Activated T-helper 1 cell treated with anti-CD3 and anti-CD28 coated beads, Interleukin-12 subunit alpha, Interleukin-12 subunit beta, Interleukin-2, Interleukin-4 antibody, amounts not matched to agents 30 ng/mL and 10 ng/mL and 1 ng/mL, durations not matched to agents 14 hours and 24 hours and 36 hours (primary cell): ENCODE results near the gene IGFLR1. TPM values are rescaled to one million over a fixed set of nuclear protein-coding genes. Genes with fewer than 3 reads are reported as not detected.

Experiments
- DNase-seq: peaks from one replicate; pipeline ENCODE4 v3.0.0; 2021; ENCODE audit warnings: low spot score
- H3K27ac Mint-ChIP-seq: one replicate; pipeline ENCODE4 v1.8.0; 2021; ENCODE audit warnings: mild to moderate bottlenecking, mixed read lengths
- H3K27me3 Mint-ChIP-seq: one replicate; pipeline ENCODE4 v1.8.0; 2022; ENCODE audit warnings: mild to moderate bottlenecking, moderate library complexity, mixed read lengths; ENCODE audit not compliant: insufficient read depth
- H3K36me3 Mint-ChIP-seq: one replicate; pipeline ENCODE4 v1.8.0; 2021; ENCODE audit warnings: low read depth, mixed read lengths
- H3K4me1 Mint-ChIP-seq: one replicate; pipeline ENCODE4 v1.8.0; 2021; ENCODE audit warnings: low read depth, mixed read lengths
- H3K4me3 Mint-ChIP-seq: one replicate; pipeline ENCODE4 v1.8.0; 2021; ENCODE audit warnings: mild to moderate bottlenecking, moderate library complexity, mixed read lengths
- H3K9me3 Mint-ChIP-seq: one replicate; pipeline ENCODE4 v1.8.0; 2021; ENCODE audit warnings: mixed read lengths
- intact Hi-C: fragments of 100-400 bp; cut with micrococcal nuclease; formaldehyde crosslinking; loops from one replicate; pipeline ENCODE4 v1.15.1; 2024
- total RNA-seq: library from RNA; stranded (reverse); gene quantifications from 2 replicates; pipeline ENCODE4 v1.2.3, GENCODE V29; 2022

The IGFLR1 gene, protein sequence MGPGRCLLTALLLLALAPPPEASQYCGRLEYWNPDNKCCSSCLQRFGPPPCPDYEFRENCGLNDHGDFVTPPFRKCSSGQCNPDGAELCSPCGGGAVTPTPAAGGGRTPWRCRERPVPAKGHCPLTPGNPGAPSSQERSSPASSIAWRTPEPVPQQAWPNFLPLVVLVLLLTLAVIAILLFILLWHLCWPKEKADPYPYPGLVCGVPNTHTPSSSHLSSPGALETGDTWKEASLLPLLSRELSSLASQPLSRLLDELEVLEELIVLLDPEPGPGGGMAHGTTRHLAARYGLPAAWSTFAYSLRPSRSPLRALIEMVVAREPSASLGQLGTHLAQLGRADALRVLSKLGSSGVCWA
- total RNA-seq = 105 and 106 TPM in 2 replicates

DNA sequence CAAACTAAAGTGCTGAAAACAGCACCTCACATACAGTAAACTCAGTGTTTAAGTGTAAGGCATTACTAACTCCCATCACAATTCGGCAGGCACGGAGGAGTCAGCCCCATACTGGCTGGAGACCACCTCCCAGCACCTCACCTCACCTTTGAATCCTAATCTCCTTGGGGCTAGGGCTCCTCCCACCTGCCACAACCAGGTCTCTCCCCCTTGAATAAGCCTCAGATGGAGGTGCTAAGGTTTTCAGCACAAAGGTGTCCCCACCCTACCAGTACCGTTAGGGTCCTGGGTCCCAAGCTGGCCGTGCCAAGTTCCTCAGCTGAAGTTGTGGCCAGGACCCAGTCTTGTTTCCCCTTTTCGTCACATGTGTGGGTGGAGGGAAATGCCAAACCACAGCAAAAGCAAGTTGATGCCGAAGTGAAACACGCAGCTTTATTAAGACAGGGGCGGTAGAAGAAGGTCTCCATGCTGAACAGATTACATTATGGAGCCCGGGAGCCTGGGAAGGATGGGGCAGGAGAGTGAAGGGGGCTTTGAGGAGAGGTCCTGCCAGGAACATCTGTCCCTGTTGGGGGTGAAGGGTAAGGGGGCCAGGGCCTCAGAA lies at the start of gene IGFLR1:
TSS of gene IGFLR1 (minus strand) at position 332 of the 604 bp plus-strand sequence. CDS start 1,272 bp downstream, outside the sequence.
- Mint-ChIP-seq H3K36me3 (peaks cover 23% of the 10 kb centered on the region), H3K4me1 (peaks cover 32% of the 10 kb centered on the region), H3K4me3 (peak within 1 kb of the TSS; percentile 98), H3K27ac (peak within 1 kb of the TSS; percentile 97), H3K27me3 (peaks cover 2% of the 10 kb centered on the region), H3K9me3 (no peaks in the 10 kb centered on the region)
- intact Hi-C loops = loop anchor here (5.0 to 10.0 kb wide), 3 partner anchors 195 to 587 kb away; partner anchors contain the start of genes FXYD5, TMEM147 and ZNF565
- peak; percentile 72 for DNase-seq

DNA sequence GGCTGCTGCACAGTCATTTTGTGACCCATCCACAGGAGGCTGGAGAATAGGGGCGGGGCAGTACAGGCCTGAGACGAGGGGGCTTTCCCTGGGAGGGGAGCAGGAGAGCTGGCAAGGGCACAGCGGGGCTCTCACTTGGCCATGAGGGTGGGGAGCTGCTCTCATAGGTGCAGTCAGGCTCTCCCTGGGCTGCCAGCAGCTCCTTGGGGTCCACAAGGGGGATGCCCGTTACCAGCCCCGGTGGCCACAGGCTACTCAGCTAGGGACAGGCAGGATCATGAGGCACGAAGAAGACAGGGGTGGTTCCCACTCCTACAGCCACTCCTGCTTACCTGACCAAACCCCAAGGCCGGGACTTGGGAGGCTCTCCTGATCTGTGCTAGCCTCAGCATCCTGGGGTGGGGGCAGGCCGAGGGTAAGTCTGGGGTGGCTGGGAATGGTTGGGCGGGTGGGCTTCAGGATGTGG lies 49.6 kb upstream of the IGFLR1 start:
- DNase-seq = no peak
- Mint-ChIP-seq H3K9me3 (no peaks in the 10 kb centered on the region), H3K4me1 (no peaks in the 10 kb centered on the region), H3K27me3 (peaks cover 12% of the 10 kb centered on the region), H3K27ac (no peak overlapping the region), H3K36me3 (no peaks in the 10 kb centered on the region), H3K4me3 (no peak overlapping the region)
- intact Hi-C loops = no loop called here

DNA sequence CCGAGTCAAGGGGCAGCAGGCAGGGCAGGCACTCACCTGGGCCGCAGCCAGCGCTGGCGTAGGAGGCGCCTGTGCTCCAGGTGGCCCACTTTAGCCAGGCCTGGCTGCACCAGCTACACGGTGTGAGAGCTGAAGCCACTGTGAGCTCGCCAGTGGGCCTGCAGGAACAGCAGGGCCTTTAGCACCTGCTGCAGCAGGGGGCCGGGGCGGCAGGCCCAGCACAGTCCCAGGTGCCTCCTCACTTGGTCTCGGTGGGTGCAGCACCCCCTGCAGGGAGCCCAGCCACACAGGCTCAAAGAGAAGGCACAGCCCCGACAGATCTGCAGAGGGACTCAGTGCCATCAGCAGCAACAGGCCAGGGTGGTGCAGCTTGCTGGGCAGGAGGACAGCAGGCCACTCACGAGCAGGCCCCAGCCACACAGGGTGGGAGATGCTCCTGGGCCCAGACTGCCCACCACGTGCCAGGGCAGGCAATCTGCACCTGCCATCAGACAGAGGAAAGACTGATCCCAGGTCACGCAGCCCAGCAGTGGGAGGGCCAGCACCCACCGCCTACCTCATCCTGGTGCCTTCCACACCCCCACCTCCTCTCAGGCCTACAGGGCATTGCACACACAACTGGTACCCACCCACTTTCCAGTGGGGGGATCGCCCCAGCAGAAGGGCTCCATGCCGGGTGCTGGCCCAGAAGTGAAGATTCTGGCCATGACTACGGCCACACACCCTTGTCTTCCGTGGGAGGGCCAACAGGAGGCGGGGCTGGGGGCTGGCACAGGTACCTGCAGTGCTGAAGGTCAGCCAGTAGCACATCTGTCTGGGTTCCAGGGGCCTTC lies 48.9 kb upstream of the IGFLR1 start:
- peaks cover 7% of the 10 kb centered on the region for H3K27me3 Mint-ChIP-seq
- H3K27ac Mint-ChIP-seq = no peak overlapping the region
- H3K4me3 Mint-ChIP-seq = no peak overlapping the region
- intact Hi-C loops = no loop called here
- no peak for DNase-seq
- H3K4me1 Mint-ChIP-seq = no peaks in the 10 kb centered on the region
- no peaks in the 10 kb centered on the region for H3K36me3 Mint-ChIP-seq
- H3K9me3 Mint-ChIP-seq = no peaks in the 10 kb centered on the region

DNA sequence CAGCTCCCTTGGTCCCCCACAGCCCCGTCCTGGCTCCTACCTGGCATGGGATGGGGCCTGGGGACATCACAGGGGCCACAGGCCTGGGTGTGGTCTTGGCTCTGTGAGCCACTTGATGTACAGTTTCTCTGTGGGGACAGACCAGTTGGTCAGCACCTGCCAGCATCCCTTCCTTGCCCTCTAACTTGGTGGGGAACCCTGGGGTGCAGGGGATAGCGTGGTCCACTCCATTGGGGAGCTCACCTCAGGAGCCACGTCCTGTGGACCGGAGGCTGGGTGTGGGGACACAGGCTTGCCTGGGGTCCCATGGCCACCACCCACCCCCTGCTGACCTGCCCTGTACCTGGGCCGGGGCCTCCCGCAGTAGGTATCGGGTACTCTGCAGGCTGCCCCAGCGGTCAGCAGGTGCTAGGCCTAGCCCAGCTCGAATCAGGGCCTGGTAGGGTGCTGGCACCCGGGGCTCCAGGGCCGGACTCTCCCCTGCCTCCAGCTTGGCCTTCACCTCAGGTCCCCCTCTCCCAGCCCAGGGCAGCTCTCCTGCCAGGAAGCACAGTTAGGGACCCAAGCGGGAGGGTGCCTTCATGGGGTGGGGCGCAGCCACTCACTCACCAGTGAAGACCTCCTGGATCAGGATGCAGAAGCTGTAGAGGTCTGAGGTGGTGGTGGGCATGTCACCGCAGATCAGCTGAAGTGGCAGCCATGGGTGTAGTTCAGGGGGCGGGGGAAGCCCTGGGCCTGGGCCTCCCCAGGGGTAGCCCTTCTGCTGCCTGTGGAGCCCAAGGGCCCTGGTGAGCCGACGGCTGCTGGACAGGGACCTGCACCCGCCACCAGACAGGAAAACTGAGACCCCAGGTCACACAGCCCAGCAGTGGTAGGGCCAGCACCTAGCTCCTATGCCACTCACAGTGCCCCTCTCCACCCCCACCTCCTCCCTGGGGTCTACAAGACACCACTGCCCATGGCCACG lies 48.0 kb upstream of the IGFLR1 start:
- H3K4me1 Mint-ChIP-seq = no peaks in the 10 kb centered on the region
- peaks cover under 1% of the 10 kb centered on the region for H3K27me3 Mint-ChIP-seq
- peaks cover 2% of the 10 kb centered on the region for H3K36me3 Mint-ChIP-seq
- H3K27ac Mint-ChIP-seq = no peak overlapping the region
- H3K4me3 Mint-ChIP-seq = no peak overlapping the region
- no peak for DNase-seq
- intact Hi-C loops = no loop called here
- no peaks in the 10 kb centered on the region for H3K9me3 Mint-ChIP-seq

DNA sequence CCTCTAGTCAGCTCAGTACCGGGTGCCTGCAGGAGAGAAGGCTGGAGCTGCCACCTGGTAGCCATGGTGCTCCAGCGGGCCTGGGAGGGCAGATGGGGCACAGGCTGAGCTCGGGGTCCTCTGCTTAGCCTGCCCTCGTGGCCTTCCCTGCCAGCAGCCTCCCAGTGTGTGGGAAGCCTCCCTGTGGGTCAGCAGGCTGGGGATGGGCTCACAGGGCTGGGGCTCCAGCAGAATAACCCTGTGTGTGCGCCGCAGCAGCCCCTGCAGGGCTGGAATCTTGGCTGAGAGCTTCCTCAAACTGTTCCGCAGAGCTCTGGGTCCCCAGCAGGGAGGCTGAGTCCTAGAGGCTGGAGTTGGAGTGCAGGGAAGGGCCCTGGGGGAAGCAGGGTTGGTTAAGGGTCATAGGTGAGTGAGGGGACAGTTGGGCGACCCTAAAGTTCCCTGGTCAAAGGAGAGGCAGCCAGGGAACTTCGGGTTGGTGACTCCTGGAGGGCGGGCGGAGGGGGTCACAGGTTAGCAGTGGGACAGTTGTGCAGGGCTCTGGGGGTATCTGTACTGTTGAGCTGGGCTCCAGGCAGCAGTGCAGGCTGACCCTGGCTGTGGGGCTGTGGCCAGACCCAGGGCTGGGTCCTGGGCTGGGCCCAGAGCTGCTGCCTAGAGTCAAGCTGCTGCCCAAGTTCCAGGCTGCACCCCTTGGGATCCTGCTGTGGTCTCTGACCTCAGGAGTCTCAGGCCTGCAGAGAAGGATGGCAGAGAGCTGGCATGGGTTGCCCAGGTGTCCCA lies 47.1 kb upstream of the IGFLR1 start:
- Mint-ChIP-seq H3K27me3 (no peaks in the 10 kb centered on the region), H3K27ac (no peak overlapping the region), H3K4me3 (no peak overlapping the region), H3K36me3 (peaks cover 2% of the 10 kb centered on the region), H3K4me1 (no peaks in the 10 kb centered on the region), H3K9me3 (no peaks in the 10 kb centered on the region)
- intact Hi-C loops = no loop called here
- no peak for DNase-seq

DNA sequence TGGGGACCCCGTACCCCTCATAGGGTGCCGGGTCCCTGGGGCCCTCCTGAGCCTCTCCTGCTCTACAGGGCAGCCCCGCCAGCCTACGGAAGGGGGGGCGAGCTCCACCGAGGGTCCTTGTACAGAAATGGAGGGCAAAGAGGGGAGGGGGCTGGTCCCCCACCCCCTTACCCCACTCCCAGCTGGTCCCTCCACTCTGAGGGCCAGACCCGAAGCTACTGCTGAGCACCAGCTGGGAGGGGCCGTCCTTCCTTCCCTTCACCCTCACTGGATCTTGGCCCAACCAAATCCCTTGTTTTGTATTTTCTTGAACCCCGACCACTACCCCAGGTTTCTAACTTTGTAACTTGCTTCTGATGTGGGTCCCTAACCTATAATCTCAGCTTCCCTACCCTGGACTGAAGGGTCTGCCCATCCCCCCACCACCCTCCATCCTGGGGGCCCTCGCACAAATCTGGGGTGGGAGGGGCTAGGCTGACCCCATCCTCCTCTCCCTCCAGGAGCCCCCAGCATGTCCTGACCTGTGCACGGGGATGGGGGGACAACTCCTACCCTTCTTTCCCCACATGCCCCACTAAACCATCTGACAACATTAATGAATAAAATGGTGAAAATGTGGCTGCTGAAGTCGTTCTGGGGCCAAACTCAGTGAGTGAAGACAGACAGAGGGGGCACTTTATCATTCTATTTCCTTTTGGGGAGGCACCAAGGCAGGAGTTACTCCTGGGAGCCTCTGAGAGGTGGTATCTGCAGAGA lies 46.1 kb upstream of the IGFLR1 start:
- no peak for DNase-seq
- Mint-ChIP-seq H3K36me3 (peaks cover 4% of the 10 kb centered on the region), H3K4me3 (no peak overlapping the region), H3K27me3 (no peaks in the 10 kb centered on the region), H3K4me1 (no peaks in the 10 kb centered on the region), H3K27ac (no peak overlapping the region), H3K9me3 (no peaks in the 10 kb centered on the region)
- intact Hi-C loops = no loop called here

DNA sequence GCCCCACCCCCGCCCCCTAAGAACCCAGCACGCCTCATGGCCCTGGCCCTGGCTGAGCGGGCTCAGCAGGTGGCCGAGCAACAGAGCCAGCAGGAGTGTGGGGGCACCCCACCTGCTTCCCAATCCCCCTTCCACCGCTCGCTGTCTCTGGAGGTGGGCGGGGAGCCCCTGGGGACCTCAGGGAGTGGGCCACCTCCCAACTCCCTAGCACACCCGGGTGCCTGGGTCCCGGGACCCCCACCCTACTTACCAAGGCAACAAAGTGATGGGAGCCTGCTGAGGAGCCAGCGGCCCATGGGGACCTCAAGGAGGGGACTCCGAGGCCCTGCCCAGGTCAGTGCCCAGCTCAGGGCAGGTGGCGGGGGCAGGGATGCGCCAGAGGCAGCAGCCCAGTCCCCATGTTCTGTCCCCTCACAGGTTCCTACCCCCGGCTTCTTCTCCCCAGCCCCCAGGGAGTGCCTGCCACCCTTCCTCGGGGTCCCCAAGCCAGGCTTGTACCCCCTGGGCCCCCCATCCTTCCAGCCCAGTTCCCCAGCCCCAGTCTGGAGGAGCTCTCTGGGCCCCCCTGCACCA lies 45.1 kb upstream of the IGFLR1 start:
- no peaks in the 10 kb centered on the region for H3K9me3 Mint-ChIP-seq
- no peak for DNase-seq
- H3K27me3 Mint-ChIP-seq = no peaks in the 10 kb centered on the region
- H3K4me1 Mint-ChIP-seq = no peaks in the 10 kb centered on the region
- no peak overlapping the region for H3K27ac Mint-ChIP-seq
- peaks cover 7% of the 10 kb centered on the region for H3K36me3 Mint-ChIP-seq
- intact Hi-C loops = no loop called here
- no peak overlapping the region for H3K4me3 Mint-ChIP-seq

DNA sequence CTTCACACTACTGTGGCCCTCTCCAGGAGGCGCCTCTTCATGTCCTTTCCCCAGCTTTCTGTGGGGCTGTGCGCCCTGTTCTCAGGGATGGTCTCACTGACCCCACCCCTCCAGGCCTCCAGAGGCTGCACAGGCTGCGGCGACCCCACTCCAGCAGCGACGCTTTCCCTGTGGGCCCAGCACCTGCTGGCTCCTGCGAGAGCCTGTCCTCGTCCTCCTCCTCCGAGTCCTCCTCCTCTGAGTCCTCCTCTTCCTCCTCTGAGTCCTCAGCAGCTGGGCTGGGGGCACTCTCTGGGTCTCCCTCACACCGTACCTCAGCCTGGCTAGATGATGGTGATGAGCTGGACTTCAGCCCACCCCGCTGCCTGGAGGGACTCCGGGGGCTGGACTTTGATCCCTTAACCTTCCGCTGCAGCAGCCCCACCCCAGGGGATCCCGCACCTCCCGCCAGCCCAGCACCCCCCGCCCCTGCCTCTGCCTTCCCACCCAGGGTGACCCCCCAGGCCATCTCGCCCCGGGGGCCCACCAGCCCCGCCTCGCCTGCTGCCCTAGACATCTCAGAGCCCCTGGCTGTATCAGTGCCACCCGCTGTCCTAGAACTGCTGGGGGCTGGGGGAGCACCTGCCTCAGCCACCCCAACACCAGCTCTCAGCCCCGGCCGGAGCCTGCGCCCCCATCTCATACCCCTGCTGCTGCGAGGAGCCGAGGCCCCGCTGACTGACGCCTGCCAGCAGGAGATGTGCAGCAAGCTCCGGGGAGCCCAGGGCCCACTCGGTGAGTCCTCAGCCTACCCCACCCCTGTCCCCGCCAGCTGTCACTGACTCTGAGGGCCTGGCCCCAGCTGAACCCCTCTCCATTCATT lies 44.3 kb upstream of the IGFLR1 start:
- Mint-ChIP-seq H3K9me3 (no peaks in the 10 kb centered on the region), H3K36me3 (peaks cover 7% of the 10 kb centered on the region), H3K27me3 (no peaks in the 10 kb centered on the region), H3K4me1 (no peaks in the 10 kb centered on the region), H3K27ac (no peak overlapping the region), H3K4me3 (no peak overlapping the region)
- intact Hi-C loops = no loop called here
- DNase-seq = no peak

DNA sequence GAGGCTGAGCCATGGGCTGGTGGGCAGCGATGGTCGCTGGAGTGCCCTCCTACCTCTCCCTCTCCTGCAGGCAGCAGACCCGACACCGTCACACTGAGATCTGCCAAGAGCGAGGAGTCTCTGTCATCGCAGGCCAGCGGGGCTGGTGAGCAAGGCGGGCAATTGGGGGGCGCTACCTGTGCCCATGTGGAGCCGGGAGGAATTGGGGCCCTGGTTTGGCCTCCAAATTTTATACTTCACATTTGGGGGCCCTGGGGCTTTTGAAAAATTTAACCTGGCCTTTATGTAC lies 43.0 kb upstream of the IGFLR1 start:
- H3K9me3 Mint-ChIP-seq = no peaks in the 10 kb centered on the region
- peaks cover 7% of the 10 kb centered on the region for H3K36me3 Mint-ChIP-seq
- no peaks in the 10 kb centered on the region for H3K4me1 Mint-ChIP-seq
- no peak for DNase-seq
- intact Hi-C loops = no loop called here
- no peaks in the 10 kb centered on the region for H3K27me3 Mint-ChIP-seq
- no peak overlapping the region for H3K27ac Mint-ChIP-seq
- H3K4me3 Mint-ChIP-seq = no peak overlapping the region

DNA sequence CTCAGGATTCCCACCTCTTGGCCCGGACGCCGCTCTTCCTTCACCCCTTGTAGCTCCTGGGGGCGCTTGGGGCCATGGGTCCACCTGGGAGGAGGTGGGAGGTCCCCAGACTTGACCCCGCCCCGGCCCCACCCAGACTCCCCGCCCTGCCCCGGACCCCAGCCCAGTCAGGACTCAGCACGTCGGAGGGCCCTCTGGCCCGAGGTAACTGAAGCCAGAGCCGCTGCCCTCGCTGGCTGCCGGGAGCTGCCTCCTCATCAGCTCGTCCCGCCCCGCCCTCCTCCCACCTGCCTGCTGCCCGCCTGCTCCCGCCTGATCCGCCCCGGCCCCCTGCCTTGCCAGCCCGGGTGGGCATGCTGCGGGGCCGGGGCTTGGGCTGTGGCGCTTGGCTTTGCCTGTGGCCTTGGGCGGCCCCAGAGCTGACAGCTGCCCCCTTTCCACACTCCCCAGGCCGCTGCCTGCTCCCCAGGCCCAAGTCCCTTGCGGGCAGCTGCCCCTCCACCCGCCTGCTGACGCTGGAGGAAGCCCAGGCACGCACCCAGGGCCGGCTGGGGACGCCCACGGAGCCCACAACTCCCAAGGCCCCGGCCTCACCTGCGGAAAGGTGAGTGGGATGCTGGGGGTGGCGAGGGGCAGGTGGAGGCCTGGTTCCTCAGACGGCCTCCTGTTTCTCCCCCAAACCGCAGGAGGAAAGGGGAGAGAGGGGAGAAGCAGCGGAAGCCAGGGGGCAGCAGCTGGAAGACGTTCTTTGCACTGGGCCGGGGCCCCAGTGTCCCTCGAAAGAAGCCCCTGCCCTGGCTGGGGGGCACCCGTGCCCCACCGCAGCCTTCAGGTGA lies 42.5 kb upstream of the IGFLR1 start:
- H3K4me1 Mint-ChIP-seq = no peaks in the 10 kb centered on the region
- no peak for DNase-seq
- H3K4me3 Mint-ChIP-seq = no peak overlapping the region
- H3K9me3 Mint-ChIP-seq = no peaks in the 10 kb centered on the region
- intact Hi-C loops = no loop called here
- H3K27ac Mint-ChIP-seq = no peak overlapping the region
- H3K27me3 Mint-ChIP-seq = no peaks in the 10 kb centered on the region
- peaks cover 7% of the 10 kb centered on the region for H3K36me3 Mint-ChIP-seq
